GM12872 (cell line): ENCODE results near the gene SLC25A21.

Experiments
- TF ChIP-seq, protein P1 (sequence below): IDR thresholded peaks from 3 replicates; pipeline ENCODE4 v1.5.1; 2011; ENCODE audit warnings: low read depth, mild to moderate bottlenecking, low read length, moderate library complexity; ENCODE audit not compliant: insufficient read depth

The SLC25A21 gene

DNA sequence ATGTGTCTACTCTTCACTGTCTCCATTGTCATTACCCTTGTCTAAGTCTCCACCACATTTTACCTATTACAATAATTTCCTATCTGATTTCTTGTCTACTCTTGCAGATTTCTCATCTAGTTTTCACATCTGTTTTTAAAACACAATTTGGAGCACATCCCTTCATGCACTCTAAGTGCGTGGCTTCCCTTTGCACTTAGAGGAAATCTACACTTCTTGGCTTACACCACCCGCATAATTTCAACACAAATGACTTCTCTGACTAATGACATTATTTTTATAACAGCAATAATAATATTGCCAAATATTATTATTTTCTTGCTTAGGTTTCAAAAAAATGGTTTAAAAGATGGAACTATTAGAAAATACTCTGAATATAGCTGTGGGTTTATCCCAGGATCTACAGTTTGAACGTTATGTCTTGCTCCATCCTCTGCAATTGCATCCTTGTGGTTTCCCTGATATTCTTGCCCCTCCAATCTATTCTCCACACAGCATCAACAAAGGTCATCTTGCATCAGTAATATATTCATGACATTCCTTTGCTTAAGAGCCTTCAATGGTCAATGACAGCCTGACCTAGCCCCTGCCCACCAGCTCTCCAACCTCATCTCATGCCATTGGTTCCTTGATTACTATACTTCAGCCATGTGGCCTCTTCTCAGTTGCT is 153.7 kb downstream of the SLC25A21 start:
- TF ChIP-seq, protein P1, sequence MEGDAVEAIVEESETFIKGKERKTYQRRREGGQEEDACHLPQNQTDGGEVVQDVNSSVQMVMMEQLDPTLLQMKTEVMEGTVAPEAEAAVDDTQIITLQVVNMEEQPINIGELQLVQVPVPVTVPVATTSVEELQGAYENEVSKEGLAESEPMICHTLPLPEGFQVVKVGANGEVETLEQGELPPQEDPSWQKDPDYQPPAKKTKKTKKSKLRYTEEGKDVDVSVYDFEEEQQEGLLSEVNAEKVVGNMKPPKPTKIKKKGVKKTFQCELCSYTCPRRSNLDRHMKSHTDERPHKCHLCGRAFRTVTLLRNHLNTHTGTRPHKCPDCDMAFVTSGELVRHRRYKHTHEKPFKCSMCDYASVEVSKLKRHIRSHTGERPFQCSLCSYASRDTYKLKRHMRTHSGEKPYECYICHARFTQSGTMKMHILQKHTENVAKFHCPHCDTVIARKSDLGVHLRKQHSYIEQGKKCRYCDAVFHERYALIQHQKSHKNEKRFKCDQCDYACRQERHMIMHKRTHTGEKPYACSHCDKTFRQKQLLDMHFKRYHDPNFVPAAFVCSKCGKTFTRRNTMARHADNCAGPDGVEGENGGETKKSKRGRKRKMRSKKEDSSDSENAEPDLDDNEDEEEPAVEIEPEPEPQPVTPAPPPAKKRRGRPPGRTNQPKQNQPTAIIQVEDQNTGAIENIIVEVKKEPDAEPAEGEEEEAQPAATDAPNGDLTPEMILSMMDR: no peak

DNA sequence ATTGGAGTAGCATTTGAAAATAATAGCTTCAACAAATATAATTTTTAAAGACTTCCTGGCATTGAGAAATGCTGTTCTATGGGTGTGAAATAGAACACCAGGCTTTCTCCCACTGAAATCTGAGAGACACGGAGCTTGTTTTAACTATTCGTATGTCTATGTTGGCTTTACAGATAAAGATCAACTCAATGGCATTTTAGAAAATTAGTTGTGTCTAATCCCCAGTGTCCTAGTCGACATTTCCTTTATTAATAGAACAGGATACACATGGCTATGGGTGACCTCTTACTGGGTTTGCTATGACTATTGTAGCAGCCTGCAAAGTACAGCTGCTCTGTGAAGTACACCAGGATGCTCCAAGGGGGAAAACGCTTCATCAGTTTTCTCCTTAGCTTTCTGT is 159.3 kb downstream of the SLC25A21 start:
- TF ChIP-seq, protein P1: no peak

DNA sequence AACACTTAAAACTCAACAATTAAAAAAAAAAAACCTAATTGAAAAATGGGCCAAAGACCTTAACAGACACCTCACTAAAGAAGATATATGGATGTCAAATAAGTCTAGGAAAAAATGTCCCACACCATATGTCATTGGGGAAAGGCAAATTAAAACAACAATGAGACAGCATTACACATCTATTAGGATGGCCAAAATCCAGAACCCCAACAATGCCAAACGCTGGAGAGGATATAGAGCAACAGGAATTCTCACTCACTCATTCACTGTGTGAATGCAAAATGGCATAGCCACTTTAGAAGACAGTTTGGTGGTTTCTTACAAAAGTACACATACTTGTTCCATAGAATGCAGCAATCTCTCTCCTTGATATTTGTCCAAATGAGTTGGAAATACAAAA is 173.7 kb downstream of the SLC25A21 start:
- TF ChIP-seq, protein P1: no peak

DNA sequence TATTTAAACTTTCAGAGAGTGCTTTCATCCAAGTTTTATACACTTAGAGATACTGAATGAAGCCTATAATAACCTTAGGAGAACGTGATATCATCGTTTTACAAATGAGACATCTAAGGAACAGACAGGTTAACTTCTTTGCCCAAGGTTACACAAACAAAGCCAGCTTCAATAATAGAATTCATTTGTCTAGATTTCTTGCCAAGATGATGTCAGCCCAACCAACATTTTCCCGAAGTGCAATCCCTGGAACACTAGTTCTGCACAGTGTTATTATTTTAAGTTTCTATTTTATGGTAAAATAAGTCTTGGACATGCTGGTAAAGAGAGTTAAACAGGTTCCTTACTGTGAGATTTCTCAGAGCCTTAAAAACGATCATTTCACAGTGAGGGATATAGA is 174.6 kb downstream of the SLC25A21 start:
- TF ChIP-seq, protein P1: no peak

DNA sequence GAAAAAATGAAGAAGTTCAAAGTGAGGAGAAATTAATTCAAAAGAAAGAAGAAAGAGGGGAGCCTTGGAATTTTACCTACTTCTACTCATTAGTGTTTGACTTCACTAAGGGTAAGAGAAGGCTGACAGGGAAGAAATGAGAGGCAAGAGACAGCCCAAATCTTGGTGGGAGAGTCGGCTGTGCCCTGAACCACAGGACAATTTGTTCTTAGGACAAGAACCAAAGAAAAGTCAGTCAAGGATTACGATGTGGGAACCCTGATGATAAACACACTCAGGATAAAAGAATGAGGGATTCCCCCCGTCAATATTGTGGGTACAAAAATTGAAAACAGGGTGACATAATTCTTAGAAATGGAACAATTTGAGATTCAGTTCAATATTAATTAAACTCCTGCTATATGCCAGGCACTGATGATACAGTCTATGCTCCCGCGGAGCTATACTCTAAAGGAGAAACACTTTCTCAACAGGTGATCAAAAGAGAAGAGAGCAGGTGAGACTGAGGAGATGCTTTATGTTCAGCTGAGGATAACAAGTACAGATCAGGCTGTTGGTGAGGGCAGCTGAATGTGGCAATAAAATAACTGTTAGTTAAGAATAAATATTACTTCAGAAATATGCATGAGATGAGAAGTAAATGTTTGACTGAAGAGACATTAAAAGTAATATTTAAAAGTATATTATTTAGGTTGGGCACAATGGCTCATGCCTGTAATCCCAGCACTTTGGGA is 175.4 kb downstream of the SLC25A21 start:
- TF ChIP-seq, protein P1: no peak

GRCh38 chr14:36996133-36996856 is 176.1 kb downstream of the SLC25A21 start:
- TF ChIP-seq, protein P1: no peak

DNA sequence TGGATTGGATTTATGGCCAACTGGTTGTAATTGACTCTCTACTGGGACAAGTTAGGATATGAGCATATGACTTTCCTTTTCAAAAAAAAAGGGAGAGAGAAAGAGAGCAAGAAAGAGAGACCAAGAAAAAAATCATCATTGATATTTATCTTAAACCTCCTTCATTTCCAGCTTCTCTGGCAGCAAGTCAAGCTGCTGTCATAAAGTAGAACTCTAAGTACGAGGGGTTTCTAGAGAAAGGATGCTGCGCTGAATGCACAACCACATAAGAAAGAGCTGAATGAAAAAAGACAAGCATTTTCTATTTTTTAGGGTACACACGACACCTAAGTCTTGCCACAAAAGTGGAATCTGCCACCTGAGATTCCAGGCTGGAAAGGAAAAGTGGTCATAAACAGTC is 182.6 kb downstream of the SLC25A21 start:
- TF ChIP-seq, protein P1: no peak
